ENCODE data around the gene SAMM50.

DNA sequence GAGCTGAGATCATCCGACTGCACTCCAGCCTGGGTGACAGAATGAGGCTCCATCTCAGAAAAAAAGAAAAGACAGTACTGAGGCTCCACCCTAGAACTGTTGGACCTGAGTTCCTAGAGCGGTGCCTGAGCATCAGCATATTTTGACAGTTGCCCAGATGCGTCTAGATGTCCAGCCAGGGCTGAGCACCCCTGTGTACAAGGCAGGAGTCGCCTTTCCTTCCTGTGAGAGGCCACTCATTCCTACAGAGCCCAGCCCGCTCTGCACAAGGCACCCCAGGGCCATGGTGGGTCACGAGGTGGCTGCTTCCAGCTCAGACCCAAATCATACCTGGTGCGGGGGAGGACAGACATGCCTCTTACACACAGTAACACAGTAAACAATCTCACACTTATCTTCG, 15.9 kb downstream of the SAMM50 start:
- TF ChIP-seq EZH2 (IDR thresholded peaks at IDR 0.05; ENCODE audit: low read length, missing control alignments): no peak
- TF ChIP-seq, protein P1, sequence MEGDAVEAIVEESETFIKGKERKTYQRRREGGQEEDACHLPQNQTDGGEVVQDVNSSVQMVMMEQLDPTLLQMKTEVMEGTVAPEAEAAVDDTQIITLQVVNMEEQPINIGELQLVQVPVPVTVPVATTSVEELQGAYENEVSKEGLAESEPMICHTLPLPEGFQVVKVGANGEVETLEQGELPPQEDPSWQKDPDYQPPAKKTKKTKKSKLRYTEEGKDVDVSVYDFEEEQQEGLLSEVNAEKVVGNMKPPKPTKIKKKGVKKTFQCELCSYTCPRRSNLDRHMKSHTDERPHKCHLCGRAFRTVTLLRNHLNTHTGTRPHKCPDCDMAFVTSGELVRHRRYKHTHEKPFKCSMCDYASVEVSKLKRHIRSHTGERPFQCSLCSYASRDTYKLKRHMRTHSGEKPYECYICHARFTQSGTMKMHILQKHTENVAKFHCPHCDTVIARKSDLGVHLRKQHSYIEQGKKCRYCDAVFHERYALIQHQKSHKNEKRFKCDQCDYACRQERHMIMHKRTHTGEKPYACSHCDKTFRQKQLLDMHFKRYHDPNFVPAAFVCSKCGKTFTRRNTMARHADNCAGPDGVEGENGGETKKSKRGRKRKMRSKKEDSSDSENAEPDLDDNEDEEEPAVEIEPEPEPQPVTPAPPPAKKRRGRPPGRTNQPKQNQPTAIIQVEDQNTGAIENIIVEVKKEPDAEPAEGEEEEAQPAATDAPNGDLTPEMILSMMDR (conservative IDR thresholded peaks at IDR 0.05 in 1 of 2, IDR thresholded peaks at IDR 0.05 in 1 of 2; ENCODE audit: low read depth in 1 of 2, low read length in 2 of 2): no peak
